Neuronal stem cell (in vitro differentiated cells): ENCODE measurements around the gene KRTAP2-4.
"Not testable (repeated sequence)": the region's sequence is repeated elsewhere in the genome, so short reads cannot be mapped to it uniquely, and the experiment has no call there.

Experiments used
- DNase-seq: peaks from one replicate; pipeline ENCODE4 v3.0.0-alpha.2; 2013; ENCODE audit warnings: low spot score
- H2AFZ ChIP-seq: one replicate; pipeline ENCODE4 v1.6.1; 2013; ENCODE audit warnings: mild to moderate bottlenecking, low read length, inconsistent platforms
- H2AK5ac ChIP-seq: 2 replicates; pipeline ENCODE4 v1.6.1; 2013; ENCODE audit warnings: low read depth, mild to moderate bottlenecking, inconsistent platforms, low read length, moderate library complexity, mixed read lengths
- H2BK120ac ChIP-seq: 2 replicates; pipeline ENCODE4 v1.6.1; 2013; ENCODE audit warnings: low read depth, mild to moderate bottlenecking, inconsistent platforms, low read length, moderate library complexity, mixed read lengths
- H2BK12ac ChIP-seq: one replicate; pipeline ENCODE4 v1.6.1; 2013; ENCODE audit warnings: low read length, inconsistent platforms
- H2BK15ac ChIP-seq: 2 replicates; pipeline ENCODE4 v1.6.1; 2013; ENCODE audit warnings: mild to moderate bottlenecking, low read length, inconsistent platforms, mixed read lengths
- H2BK5ac ChIP-seq: one replicate; pipeline ENCODE4 v1.6.1; 2013; ENCODE audit warnings: inconsistent platforms, mild to moderate bottlenecking, low read length, moderate library complexity
- H3K14ac ChIP-seq: one replicate; pipeline ENCODE4 v1.6.1; 2013; ENCODE audit warnings: low read length, inconsistent platforms
- H3K18ac ChIP-seq: 2 replicates; pipeline ENCODE4 v1.6.1; 2013; ENCODE audit warnings: low read length, inconsistent platforms
- H3K23ac ChIP-seq: 2 replicates; pipeline ENCODE4 v1.6.1; 2013; ENCODE audit warnings: low read depth, mild to moderate bottlenecking, mixed read lengths, low read length, inconsistent platforms; ENCODE audit not compliant: poor library complexity
- H3K27ac ChIP-seq: replicated peaks from 3 replicates; pipeline ENCODE4 v1.5.1; 2013; ENCODE audit warnings: low read length, inconsistent platforms
- H3K27me3 ChIP-seq, 3 experiments: 2 replicates each; pipeline ENCODE4 v1.6.1; 2013; ENCODE audit warnings: low read length in 3 of 3, mild to moderate bottlenecking in 2 of 3, inconsistent platforms in 1 of 3, low read depth in 1 of 3, mixed read lengths in 1 of 3, moderate library complexity in 1 of 3; ENCODE audit not compliant: control insufficient read depth in 3 of 3, insufficient read depth in 3 of 3
- H3K36me3 ChIP-seq, 2 donors: replicated peaks in 1 of 2; 2 replicates each; pipeline ENCODE4 v1.6.1; 2013; ENCODE audit warnings: low read length in 2 of 2; ENCODE audit not compliant: control insufficient read depth in 2 of 2, insufficient read depth in 2 of 2
- H3K4ac ChIP-seq: 2 replicates; pipeline ENCODE4 v1.6.1; 2013; ENCODE audit warnings: inconsistent platforms, mild to moderate bottlenecking, low read length, moderate library complexity
- H3K4me1 ChIP-seq, 2 donors: 1 replicate in 1 of 2; 2 replicates in 1 of 2; pipeline ENCODE4 v1.6.1; 2013; ENCODE audit warnings: low read length in 2 of 2, low read depth in 1 of 2; ENCODE audit not compliant: control insufficient read depth in 2 of 2, insufficient read depth in 1 of 2
- H3K4me2 ChIP-seq: one replicate; pipeline ENCODE4 v1.6.1; 2013; ENCODE audit warnings: mild to moderate bottlenecking, low read length, inconsistent platforms; ENCODE audit not compliant: insufficient read depth, poor library complexity, severe bottlenecking
- H3K4me3 ChIP-seq, 2 donors: 2 replicates each; pipeline ENCODE4 v1.5.1; 2013; ENCODE audit warnings: low read length in 2 of 2, mild to moderate bottlenecking in 2 of 2, inconsistent platforms in 1 of 2, moderate library complexity in 1 of 2
- H3K79me1 ChIP-seq: one replicate; pipeline ENCODE4 v1.6.1; 2013; ENCODE audit warnings: low read depth, mild to moderate bottlenecking, inconsistent platforms, low read length, moderate library complexity
- H3K9ac ChIP-seq: one replicate; pipeline ENCODE4 v1.6.1; 2013; ENCODE audit warnings: mild to moderate bottlenecking, low read depth, low read length, inconsistent platforms; ENCODE audit not compliant: poor library complexity
- H3K9me3 ChIP-seq, 2 donors: replicated peaks in 1 of 2; 2 replicates each; pipeline versions ENCODE3 to v1.6.1; 2013; ENCODE audit warnings: low read length in 2 of 2, mild to moderate bottlenecking in 2 of 2, inconsistent platforms in 1 of 2, low read depth in 1 of 2, mixed read lengths in 1 of 2, moderate library complexity in 1 of 2; ENCODE audit not compliant: control insufficient read depth in 2 of 2, insufficient read depth in 1 of 2
- H4K8ac ChIP-seq: one replicate; pipeline ENCODE4 v1.6.1; 2013; ENCODE audit warnings: low read depth, mild to moderate bottlenecking, inconsistent platforms, low read length, moderate library complexity
- H4K91ac ChIP-seq: one replicate; pipeline ENCODE4 v1.6.1; 2013; ENCODE audit warnings: low read length, low read depth, mild to moderate bottlenecking, inconsistent platforms; ENCODE audit not compliant: poor library complexity
- WGBS, 2 donors: extraction: QIAGEN DNeasy Blood & Tissue Kit; methylation state at CpG; one replicate each; pipeline ENCODE4 v1.1.7; 2013; ENCODE audit warnings: missing lambda C conversion rate in 2 of 2, mixed read lengths in 1 of 2; ENCODE audit not compliant: insufficient read length in 2 of 2, insufficient replicate concordance in 1 of 2; ENCODE audit errors: extremely low coverage in 2 of 2; 5-methylcytosine and 5-hydroxymethylcytosine counted together

KRTAP2-4 gene

GRCh38 chr17:41107941-41108450 lies 42.3 kb upstream of the KRTAP2-4 start:
- Histone ChIP-seq H2AFZ (no peak overlapping the region), H4K8ac (no peak overlapping the region), H2AK5ac (no peak overlapping the region), H3K27ac (no peak overlapping the region), H3K4ac (no peak overlapping the region), H2BK5ac (no peak overlapping the region), H3K14ac (no peak overlapping the region), H3K27me3 (no peaks in the 10 kb centered on the region), H3K18ac (no peak overlapping the region), H2BK15ac (no peak overlapping the region), H3K79me1 (no peaks in the 10 kb centered on the region), H3K4me3 (no peak overlapping the region), H3K36me3 (no peaks in the 10 kb centered on the region), H2BK12ac (no peak overlapping the region), H3K9me3 (no peaks in the 10 kb centered on the region), H2BK120ac (no peak overlapping the region), H3K4me1 (no peaks in the 10 kb centered on the region), H3K23ac (no peak overlapping the region), H3K4me2 (no peak overlapping the region), H4K91ac (no peak overlapping the region), H3K9ac (no peak overlapping the region)
- no peak for DNase-seq
- no CpG with 5 or more reads among the region's 1 CpG for WGBS, 2 donors

- not testable (repeated sequence) for H3K18ac ChIP-seq, H2AK5ac ChIP-seq, H3K4me1 ChIP-seq, H3K27me3 ChIP-seq, H3K14ac ChIP-seq, H3K23ac ChIP-seq, H4K8ac ChIP-seq, H3K79me1 ChIP-seq, H2BK120ac ChIP-seq, H2BK5ac ChIP-seq, H4K91ac ChIP-seq, H3K9ac ChIP-seq, H2BK15ac ChIP-seq, H3K9me3 ChIP-seq, H3K36me3 ChIP-seq, H2BK12ac ChIP-seq, H3K27ac ChIP-seq, H2AFZ ChIP-seq, H3K4me3 ChIP-seq, DNase-seq, H3K4me2 ChIP-seq, H3K4ac ChIP-seq
- no CpG with 5 or more reads among the region's 10 CpGs for whole genome bisulfite sequencing, 2 donors
Measured at GRCh38 chr17:41105347-41105746, 39.7 kb upstream of the KRTAP2-4 start, which contains the start of gene KRTAP4-9. Gene KRTAP4-9 (plus strand): TSS chr17:41105389. CDS start chr17:41105389, 0 bp downstream.

- WGBS, 2 donors, result no CpG with 5 or more reads among the region's 2 CpGs
- H2BK120ac ChIP-seq, H3K4ac ChIP-seq, H3K27me3 ChIP-seq, H3K27ac ChIP-seq, H2AK5ac ChIP-seq, H2BK5ac ChIP-seq, H3K14ac ChIP-seq, H3K4me1 ChIP-seq, H4K91ac ChIP-seq, H3K9me3 ChIP-seq, H2BK12ac ChIP-seq, DNase-seq, H3K4me3 ChIP-seq, H4K8ac ChIP-seq, H2BK15ac ChIP-seq, H3K4me2 ChIP-seq, H3K18ac ChIP-seq, H3K36me3 ChIP-seq, H3K23ac ChIP-seq, H2AFZ ChIP-seq, H3K79me1 ChIP-seq, H3K9ac ChIP-seq: not testable (repeated sequence)
Measured at GRCh38 chr17:41104386-41105038, 38.8 kb upstream of the KRTAP2-4 start.

- no peak overlapping the region for H3K14ac ChIP-seq
- H3K4ac ChIP-seq, result no peak overlapping the region
- H3K27ac ChIP-seq, result no peak overlapping the region
- no peak for DNase-seq
- H3K27me3 ChIP-seq, result no peaks in the 10 kb centered on the region
- H3K18ac ChIP-seq, result no peak overlapping the region
- H3K4me3 ChIP-seq, result no peak overlapping the region
- H2AFZ ChIP-seq, result no peak overlapping the region
- H3K79me1 ChIP-seq, result no peaks in the 10 kb centered on the region
- H2BK15ac ChIP-seq, result no peak overlapping the region
- H3K36me3 ChIP-seq, result no peaks in the 10 kb centered on the region
- WGBS, 2 donors, result no CpG with 5 or more reads among the region's 1 CpG
- peaks cover 0 to 2% of the 10 kb centered on the region in 2 donors for H3K4me1 ChIP-seq
- H3K9ac ChIP-seq, result no peak overlapping the region
- no peak overlapping the region for H2BK5ac ChIP-seq
- H3K23ac ChIP-seq, result no peak overlapping the region
- H3K9me3 ChIP-seq, result no peaks in the 10 kb centered on the region
- H3K4me2 ChIP-seq, result no peak overlapping the region
- no peak overlapping the region for H4K91ac ChIP-seq
- H2BK120ac ChIP-seq, result no peak overlapping the region
- no peak overlapping the region for H4K8ac ChIP-seq
- H2AK5ac ChIP-seq, result no peak overlapping the region
- no peak overlapping the region for H2BK12ac ChIP-seq
Measured at GRCh38 chr17:41103896-41104295, 38.2 kb upstream of the KRTAP2-4 start.
